ENCODE measurements around the gene CHST9. TPM values are rescaled to one million over a fixed set of nuclear protein-coding genes. Genes with fewer than 3 reads are reported as not detected.

The CHST9 gene
- total RNA-seq, 1 experiment from 2014 or later = 0.07 TPM

DNA sequence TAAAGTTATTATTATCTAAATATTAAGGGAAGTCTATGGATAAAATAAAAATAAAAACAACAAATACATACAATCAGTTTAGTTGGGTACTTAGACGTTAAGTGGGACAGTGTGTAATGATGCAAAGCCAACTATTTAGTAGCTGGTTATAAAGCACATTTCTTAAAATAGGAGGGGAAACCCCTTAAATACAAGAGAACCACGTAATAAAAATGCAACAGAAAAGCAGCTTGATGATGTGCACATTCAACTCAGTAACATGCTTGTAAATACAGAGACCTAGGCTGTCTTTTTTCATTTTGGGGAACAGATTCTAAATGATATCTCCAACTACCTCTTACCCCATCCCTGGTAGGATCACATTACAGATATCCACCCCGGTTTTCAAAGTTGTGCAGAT is 185.3 kb downstream of the CHST9 start:
- Histone ChIP-seq H3K9me2 (ENCODE audit: insufficient read depth) (no peaks in the 10 kb centered on the region), H3K9me3 (ENCODE audit: insufficient read depth, low read depth) (no peaks in the 10 kb centered on the region), H3K36me3 (ENCODE audit: low read depth) (no peaks in the 10 kb centered on the region), H3K4me2 (no peak overlapping the region), H4K20me1 (ENCODE audit: insufficient read depth) (no peaks in the 10 kb centered on the region), H3K27me3 (ENCODE audit: insufficient read depth, low read depth) (no peaks in the 10 kb centered on the region), H2AFZ (no peak overlapping the region), H3K27ac (no peak overlapping the region), H3K4me3 (no peak overlapping the region), H3K4me1 (replicated peaks; ENCODE audit: insufficient read depth) (no peaks in the 10 kb centered on the region), H3K79me2 (ENCODE audit: low read depth) (no peaks in the 10 kb centered on the region), H3F3A (ENCODE audit: insufficient read depth, low read depth) (no peaks in the 10 kb centered on the region)
- no peak for TF ChIP-seq EZH2 (IDR thresholded peaks at IDR 0.05; ENCODE audit: low read depth)
- TF ChIP-seq, protein P1, sequence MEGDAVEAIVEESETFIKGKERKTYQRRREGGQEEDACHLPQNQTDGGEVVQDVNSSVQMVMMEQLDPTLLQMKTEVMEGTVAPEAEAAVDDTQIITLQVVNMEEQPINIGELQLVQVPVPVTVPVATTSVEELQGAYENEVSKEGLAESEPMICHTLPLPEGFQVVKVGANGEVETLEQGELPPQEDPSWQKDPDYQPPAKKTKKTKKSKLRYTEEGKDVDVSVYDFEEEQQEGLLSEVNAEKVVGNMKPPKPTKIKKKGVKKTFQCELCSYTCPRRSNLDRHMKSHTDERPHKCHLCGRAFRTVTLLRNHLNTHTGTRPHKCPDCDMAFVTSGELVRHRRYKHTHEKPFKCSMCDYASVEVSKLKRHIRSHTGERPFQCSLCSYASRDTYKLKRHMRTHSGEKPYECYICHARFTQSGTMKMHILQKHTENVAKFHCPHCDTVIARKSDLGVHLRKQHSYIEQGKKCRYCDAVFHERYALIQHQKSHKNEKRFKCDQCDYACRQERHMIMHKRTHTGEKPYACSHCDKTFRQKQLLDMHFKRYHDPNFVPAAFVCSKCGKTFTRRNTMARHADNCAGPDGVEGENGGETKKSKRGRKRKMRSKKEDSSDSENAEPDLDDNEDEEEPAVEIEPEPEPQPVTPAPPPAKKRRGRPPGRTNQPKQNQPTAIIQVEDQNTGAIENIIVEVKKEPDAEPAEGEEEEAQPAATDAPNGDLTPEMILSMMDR (conservative IDR thresholded peaks at IDR 0.05) = no peak
- ChIA-PET POLR2A (ENCODE audit: unreplicated experiment) (no interaction called here), CTCF (no interaction called here)
- no peak for DNase-seq
- no TSS peak for BruUV-seq (replicated peaks)
- intact Hi-C loops (cut with micrococcal nuclease; ENCODE audit: unreplicated experiment) = loop anchor here (10.0 kb wide), 1 partner anchor 595 kb away; no protein-coding TSS in a partner anchor

DNA sequence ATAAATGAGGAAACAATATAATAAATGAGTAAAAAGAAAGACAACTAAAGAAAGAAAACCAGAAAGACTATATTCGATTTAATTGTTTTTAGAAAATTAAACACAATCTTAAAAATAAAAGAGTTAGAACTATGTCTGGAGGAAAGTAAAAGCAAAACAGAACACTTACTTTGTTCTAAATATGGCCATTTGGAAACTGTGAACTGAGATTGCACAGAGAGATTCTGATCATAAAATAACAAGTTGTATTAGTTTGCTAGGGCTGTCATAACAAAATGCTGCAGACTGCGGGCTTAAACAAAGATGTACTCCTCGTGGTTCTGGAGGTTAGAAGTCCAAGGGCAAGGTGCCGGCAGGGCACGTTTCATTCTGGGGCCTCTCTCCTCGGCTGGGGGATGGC is 191.5 kb downstream of the CHST9 start:
- H3K9me3 ChIP-seq (ENCODE audit: insufficient read depth, low read depth) = no peaks in the 10 kb centered on the region
- no peaks in the 10 kb centered on the region for H3K27me3 ChIP-seq (ENCODE audit: insufficient read depth, low read depth)
- no peaks in the 10 kb centered on the region for H3F3A ChIP-seq (ENCODE audit: insufficient read depth, low read depth)
- H3K79me2 ChIP-seq (ENCODE audit: low read depth) = no peaks in the 10 kb centered on the region
- H3K4me2 ChIP-seq = no peak overlapping the region
- no peak overlapping the region for H2AFZ ChIP-seq
- intact Hi-C loops (cut with micrococcal nuclease; ENCODE audit: unreplicated experiment) = no loop called here
- POLR2A ChIA-PET (ENCODE audit: unreplicated experiment) = no interaction called here
- no peaks in the 10 kb centered on the region for H3K9me2 ChIP-seq (ENCODE audit: insufficient read depth)
- no peaks in the 10 kb centered on the region for H3K36me3 ChIP-seq (ENCODE audit: low read depth)
- CTCF ChIA-PET = no interaction called here
- BruUV-seq (replicated peaks) = no TSS peak
- TF ChIP-seq, protein P1 (conservative IDR thresholded peaks at IDR 0.05) = no peak
- TF ChIP-seq EZH2 (IDR thresholded peaks at IDR 0.05; ENCODE audit: low read depth) = no peak
- no peak for DNase-seq
- no peaks in the 10 kb centered on the region for H3K4me1 ChIP-seq (replicated peaks; ENCODE audit: insufficient read depth)
- no peaks in the 10 kb centered on the region for H4K20me1 ChIP-seq (ENCODE audit: insufficient read depth)
- no peak overlapping the region for H3K27ac ChIP-seq
- H3K4me3 ChIP-seq = no peak overlapping the region

DNA sequence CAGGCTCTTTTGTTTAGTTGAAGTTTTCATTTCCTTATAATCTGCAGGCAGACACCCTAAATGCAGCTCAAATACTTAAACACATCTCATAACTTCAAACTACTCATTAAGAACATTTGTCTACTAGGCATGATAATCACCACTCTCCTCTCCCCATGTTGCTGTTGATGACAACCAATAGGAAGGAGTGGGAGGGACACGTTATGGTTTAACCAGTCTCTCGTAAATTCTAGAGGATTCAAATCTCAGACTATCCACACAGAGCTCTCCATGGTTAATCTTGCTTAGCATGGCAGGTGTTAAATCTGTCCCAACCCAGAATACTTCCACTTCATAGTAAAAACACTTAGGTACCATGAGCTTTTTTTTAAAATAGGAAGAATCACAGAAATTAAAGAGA is 192.2 kb downstream of the CHST9 start:
- no TSS peak for BruUV-seq (replicated peaks)
- H3K9me2 ChIP-seq (ENCODE audit: insufficient read depth) = no peaks in the 10 kb centered on the region
- no peaks in the 10 kb centered on the region for H3K36me3 ChIP-seq (ENCODE audit: low read depth)
- intact Hi-C loops (cut with micrococcal nuclease; ENCODE audit: unreplicated experiment) = no loop called here
- no peaks in the 10 kb centered on the region for H3K27me3 ChIP-seq (ENCODE audit: insufficient read depth, low read depth)
- no peak overlapping the region for H3K27ac ChIP-seq
- ChIA-PET CTCF (no interaction called here), POLR2A (ENCODE audit: unreplicated experiment) (no interaction called here)
- TF ChIP-seq, protein P1 (conservative IDR thresholded peaks at IDR 0.05) = no peak
- no peak for TF ChIP-seq EZH2 (IDR thresholded peaks at IDR 0.05; ENCODE audit: low read depth)
- H3K9me3 ChIP-seq (ENCODE audit: insufficient read depth, low read depth) = no peaks in the 10 kb centered on the region
- H4K20me1 ChIP-seq (ENCODE audit: insufficient read depth) = no peaks in the 10 kb centered on the region
- no peaks in the 10 kb centered on the region for H3K4me1 ChIP-seq (replicated peaks; ENCODE audit: insufficient read depth)
- H3K79me2 ChIP-seq (ENCODE audit: low read depth) = no peaks in the 10 kb centered on the region
- no peak overlapping the region for H2AFZ ChIP-seq
- DNase-seq = no peak
- no peak overlapping the region for H3K4me2 ChIP-seq
- H3F3A ChIP-seq (ENCODE audit: insufficient read depth, low read depth) = no peaks in the 10 kb centered on the region
- H3K4me3 ChIP-seq = no peak overlapping the region

All from PC-9 (cell line).